ENCODE measurements around the gene RBM47.
A peak's percentile ranks its signal among the peaks of the same experiment; 100 is the strongest.

The RBM47 gene

GRCh38 chr4:40661803-40662202 lies 32.1 kb upstream of the RBM47 start:
- TF ChIP-seq POLR2AphosphoS5 (IDR thresholded peaks at IDR 0.05; ENCODE audit: low read depth) (no peak), CTCF (IDR thresholded peaks at IDR 0.05; ENCODE audit: insufficient read depth, low read length) (no peak), SPI1 (IDR thresholded peaks at IDR 0.05; ENCODE audit: borderline replicate concordance, low read depth) (no peak), GABPA (IDR thresholded peaks at IDR 0.05; ENCODE audit: low read depth) (no peak), REST (IDR thresholded peaks at IDR 0.05; ENCODE audit: insufficient replicate concordance, low read depth) (no peak)
- Histone ChIP-seq H3K27me3 (ENCODE audit: insufficient read depth, poor library complexity, severe bottlenecking) (no peaks in the 10 kb centered on the region), H3K4me3 (replicated peaks; ENCODE audit: insufficient read depth, low read length) (no peak overlapping the region), H3K27ac (replicated peaks) (no peak overlapping the region)
- DNase-seq (ENCODE audit: low read depth in 1 of 2, low spot score in 1 of 2): no peak

GRCh38 chr4:40656201-40656863 lies 26.7 kb upstream of the RBM47 start:
- peak; percentile 37 to 40 for DNase-seq (ENCODE audit: low read depth in 1 of 2, low spot score in 1 of 2)
- no peak overlapping the region for H3K27ac ChIP-seq (replicated peaks)
- TF ChIP-seq GABPA (IDR thresholded peaks at IDR 0.05; ENCODE audit: low read depth) (no peak), SPI1 (IDR thresholded peaks at IDR 0.05; ENCODE audit: borderline replicate concordance, low read depth) (peak; percentile 72; the same call in 1 of the 2 replicates), POLR2AphosphoS5 (IDR thresholded peaks at IDR 0.05; ENCODE audit: low read depth) (no peak), REST (IDR thresholded peaks at IDR 0.05; ENCODE audit: insufficient replicate concordance, low read depth) (no peak), CTCF (IDR thresholded peaks at IDR 0.05; ENCODE audit: insufficient read depth, low read length) (no peak)
- H3K4me3 ChIP-seq (replicated peaks; ENCODE audit: insufficient read depth, low read length): no peak overlapping the region
- no peaks in the 10 kb centered on the region for H3K27me3 ChIP-seq (ENCODE audit: insufficient read depth, poor library complexity, severe bottlenecking)

- DNase-seq (ENCODE audit: low read depth in 1 of 2, low spot score in 1 of 2): no peak
- no peak overlapping the region for H3K27ac ChIP-seq (replicated peaks)
- H3K4me3 ChIP-seq (replicated peaks; ENCODE audit: insufficient read depth, low read length): no peak overlapping the region
- no peak for TF ChIP-seq GABPA (IDR thresholded peaks at IDR 0.05; ENCODE audit: low read depth)
- no peak for TF ChIP-seq CTCF (IDR thresholded peaks at IDR 0.05; ENCODE audit: insufficient read depth, low read length)
- TF ChIP-seq SPI1 (IDR thresholded peaks at IDR 0.05; ENCODE audit: borderline replicate concordance, low read depth): no peak
- TF ChIP-seq POLR2AphosphoS5 (IDR thresholded peaks at IDR 0.05; ENCODE audit: low read depth): no peak
- no peak for TF ChIP-seq REST (IDR thresholded peaks at IDR 0.05; ENCODE audit: insufficient replicate concordance, low read depth)
- no peaks in the 10 kb centered on the region for H3K27me3 ChIP-seq (ENCODE audit: insufficient read depth, poor library complexity, severe bottlenecking)
Observed at GRCh38 chr4:40651280-40651679, 21.6 kb upstream of the RBM47 start.
